HG03060 (cell line): Measurements from ENCODE around the gene ADGRF1.
"Not testable (repeated sequence)": the region's sequence is repeated elsewhere in the genome, so short reads cannot be mapped to it uniquely, and the experiment has no call there.

Source experiments
- ATAC-seq: cut with Tn5 transposase; IDR thresholded peaks from one replicate; pipeline ENCODE4 v1.9.1; 2021; ENCODE audit warnings: low read depth, moderate number of reproducible peaks; ENCODE audit not compliant: unreplicated experiment

The ADGRF1 gene

DNA sequence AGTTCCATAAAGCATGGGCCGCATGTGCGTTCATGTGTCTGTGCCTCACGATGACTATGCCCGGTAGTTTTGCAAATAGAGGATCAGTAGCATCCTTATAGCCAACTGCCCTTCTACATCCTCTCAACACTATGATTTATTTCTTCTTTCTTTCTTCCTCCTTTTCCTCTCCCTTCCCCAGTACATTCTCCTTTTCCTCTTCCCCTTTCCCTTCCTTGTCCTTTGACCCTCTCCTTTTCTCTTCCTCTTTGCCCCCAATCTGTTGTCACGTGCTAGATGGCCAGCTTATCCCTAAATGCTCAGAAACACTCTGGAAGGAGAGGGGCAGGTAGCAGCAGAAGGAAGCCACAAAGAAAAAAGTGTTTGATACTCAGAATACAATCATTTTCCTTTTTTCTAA, 20.2 kb upstream of the ADGRF1 start:
- ATAC-seq: no peak

DNA sequence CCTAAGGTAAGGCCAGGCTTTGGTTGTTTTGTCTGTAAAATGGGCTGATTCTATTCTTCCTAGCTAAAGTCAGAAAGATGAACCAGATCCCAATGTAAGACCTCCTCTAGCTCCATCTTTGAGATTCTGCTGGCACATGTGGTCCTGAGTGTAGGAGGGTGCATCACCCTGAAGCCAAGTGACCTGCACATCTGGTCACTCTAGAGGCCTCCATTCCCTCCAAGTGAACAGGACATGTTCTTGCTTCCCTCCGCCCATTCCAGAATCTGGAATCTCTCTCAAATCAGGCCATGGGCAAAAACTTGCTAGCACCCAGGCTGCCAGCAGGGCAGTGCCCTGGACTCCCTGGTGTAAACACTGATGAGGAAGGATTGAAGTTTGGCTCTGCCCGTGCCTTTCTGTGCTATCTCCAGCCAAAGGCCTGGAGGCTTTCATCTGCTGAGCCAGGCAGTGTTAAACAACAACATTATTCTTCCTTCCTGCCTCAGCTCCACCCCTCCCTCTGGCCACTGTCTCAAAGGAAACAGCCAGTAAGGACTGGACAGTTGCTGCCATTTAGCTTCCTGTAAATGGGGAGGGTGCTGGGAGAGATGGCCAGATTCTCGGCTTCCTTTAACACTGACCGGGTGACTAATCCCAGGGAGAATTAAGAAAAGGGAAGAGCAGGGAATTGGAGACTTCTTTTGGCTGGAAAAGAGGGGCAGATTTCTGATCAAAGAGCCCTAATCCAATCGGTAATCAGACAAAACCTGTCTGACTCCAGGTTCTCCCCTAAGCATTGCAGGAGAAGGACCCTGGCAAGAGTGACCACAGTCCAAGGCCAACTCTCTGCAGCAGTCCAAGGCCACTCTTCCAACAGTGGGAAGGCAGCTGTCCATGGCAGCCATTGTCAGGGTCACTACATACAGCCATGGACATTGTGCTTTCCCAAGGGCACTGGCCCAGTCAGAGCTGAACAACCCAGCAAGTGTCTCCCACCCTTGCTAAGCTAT, 19.5 kb upstream of the ADGRF1 start:
- no peak for ATAC-seq

DNA sequence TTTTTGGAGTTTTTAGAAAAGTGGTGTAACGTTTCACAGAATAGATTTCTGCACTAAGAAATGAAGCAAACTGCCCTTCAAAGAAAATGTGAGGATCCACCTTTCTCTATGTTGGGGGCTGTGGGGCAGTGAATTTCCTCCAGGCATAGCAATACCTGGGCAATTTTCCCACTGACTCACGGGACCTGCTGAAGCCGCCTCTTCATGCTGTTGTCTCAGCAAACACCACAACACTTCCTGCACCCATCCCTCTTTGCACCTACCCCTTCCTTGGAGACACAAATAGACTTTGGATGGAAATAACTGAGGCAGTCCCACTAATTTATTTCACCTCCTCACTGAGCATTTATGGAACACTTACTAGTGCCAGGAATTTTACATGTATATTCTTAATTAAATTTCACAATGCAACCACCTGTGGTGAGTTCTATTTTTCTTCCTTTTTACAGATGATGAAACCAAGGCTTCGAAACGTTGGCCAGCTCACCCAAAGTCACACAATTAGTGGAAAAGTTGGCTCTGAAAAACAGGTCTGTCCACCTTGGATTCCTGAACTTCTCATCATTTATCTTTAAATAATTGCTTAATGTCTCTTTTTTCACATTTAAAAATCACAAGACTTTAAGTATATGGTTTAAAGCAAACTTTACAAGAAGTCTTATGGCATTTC, 17.2 kb upstream of the ADGRF1 start:
- no peak for ATAC-seq

DNA sequence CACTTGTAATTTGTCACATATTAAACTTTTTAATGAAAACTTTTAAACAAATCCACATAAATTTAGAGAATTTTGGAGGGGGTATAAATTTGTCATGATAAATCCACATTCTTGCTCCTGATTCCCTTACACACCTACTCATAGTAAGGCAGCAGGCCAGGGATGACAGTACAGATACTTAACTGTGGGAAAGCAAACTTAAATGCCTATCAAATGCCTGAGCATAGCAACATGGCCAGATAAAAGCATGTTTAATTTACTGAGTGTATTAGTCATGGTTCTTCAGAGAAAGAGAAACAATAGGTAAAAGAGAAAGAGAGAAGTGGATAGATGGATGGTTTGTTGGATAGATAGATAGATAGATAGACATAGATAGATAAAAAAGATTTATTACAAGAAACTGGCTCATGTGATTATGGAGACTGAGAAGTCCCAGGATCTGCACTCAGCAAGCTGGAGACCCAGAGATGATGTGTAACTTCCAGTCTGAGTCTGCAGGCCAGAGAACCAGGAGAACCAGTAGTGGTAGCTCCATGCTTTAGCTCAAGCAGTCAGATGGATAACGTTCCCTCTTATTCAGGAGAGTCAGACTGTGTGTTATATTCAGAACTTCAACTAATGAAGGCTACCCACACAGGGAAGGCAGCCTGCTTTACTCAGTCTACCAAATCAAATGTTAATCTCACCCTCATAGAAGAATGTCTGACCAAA, 15.9 kb upstream of the ADGRF1 start:
- ATAC-seq: no peak

DNA sequence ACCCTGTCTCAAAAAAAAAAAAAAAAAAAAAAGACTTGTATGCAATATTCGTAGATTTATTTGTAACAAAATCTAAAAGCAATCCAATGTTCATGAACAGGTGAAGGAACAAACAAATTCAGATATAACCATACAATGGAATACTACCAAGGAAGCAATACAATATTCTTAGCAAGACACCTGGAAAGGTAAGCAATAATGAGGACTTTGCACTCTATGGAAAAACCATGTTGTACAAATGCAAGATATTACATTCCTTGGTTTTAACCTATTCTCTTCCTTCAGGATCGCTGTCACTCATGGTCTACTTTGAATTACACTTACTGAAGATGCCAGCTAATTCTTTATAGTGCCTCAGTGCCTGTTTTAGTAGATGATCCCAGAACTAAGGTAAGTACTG, 14.7 kb upstream of the ADGRF1 start:
- ATAC-seq: no peak

DNA sequence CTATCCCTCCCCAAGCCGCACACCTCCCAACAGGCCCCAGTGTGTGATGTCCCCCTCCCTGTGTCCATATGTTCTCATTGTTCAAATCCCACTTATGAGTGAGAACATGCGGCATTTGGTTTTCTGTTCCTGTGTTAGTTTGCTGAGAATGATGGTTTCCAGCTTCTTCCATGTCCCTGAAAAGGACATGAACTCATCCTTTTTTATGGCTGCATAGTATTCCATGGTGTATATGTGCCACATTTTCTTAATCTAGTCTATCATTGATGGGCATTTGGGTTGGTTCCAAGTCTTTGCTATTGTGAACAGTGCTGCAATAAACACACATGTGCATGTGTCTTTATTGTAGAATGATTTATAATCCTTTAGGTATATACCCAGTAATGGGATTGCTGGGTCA, 12.2 kb upstream of the ADGRF1 start:
- ATAC-seq: not testable (repeated sequence)

DNA sequence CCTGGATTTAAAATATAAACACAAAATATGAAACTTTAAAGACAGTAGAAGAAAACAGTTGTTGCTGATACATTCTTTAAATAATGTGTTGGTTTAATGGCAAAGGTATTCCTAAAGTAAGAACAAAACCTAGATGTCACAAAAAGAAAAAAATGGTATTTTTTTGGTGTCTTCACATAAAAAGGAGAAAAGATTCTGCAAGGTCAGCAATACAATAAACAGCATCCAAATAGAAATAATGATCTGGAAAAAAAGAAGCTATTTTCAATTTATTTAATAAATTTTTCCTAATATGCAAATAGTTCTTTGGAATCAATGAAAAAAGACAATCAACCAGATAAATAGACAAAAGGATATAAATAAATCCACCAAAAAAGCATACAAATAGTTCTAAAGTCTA, 6.5 kb upstream of the ADGRF1 start:
- ATAC-seq: no peak

DNA sequence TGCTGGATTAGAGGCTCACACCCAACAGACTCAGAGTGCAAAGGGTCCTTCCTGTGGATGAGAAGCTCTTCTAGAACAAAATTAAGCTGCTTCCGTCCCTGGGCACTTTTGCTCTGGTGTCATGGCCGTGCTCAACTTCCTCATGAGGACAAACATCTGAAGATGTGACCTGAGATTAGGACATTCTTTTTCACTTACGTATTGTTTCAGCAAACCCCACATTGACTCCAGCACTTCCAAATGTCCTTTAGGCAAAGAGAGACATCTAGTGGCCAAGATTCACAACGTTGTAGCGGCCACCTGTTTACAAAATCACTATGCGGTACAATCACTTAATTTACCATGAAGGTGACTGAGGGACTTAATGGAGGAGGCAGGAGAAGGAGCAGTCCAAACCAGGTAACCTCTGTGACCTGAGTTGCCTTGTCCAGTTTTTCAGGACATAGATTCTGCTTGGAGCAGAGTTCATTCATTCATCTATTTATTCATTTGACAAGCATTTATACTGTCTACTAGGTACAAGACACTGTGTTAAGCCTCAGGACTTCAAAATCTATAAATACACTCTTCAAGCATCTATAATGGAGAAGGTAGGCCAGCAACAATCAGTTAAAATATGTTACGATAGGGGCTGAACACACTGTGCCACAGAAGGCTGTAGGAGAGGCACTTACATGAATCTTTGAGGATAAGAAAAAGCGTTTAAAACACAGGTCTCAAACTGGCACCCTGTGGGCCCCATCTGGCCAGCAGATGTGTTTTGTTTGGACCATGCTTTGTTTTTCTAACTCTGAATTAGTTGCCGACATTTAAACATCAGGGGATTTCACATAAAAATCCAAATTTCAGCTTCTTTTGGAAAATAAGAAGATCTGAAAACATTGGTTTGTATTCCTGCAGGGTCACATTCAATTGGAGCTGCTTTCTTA, 5.6 kb upstream of the ADGRF1 start:
- ATAC-seq: peak; percentile 45

DNA sequence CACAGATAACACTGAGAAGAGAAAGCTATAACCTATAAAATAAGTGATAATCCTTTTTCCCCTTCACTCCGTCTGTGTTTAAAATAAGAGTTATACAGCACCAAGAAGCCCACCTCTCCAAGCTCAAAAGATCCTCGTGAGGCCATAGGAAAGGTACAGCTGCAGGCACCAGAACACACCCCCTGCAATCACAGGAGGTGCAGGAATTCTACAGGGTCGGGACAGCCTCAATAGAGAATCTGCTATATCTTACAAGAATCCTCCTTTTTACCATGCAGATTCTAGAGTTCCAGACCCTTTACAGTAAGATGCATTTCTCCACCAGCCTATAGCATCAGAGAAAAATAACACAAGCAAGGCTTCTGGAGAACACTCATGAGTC, 5.0 kb upstream of the ADGRF1 start:
- no peak for ATAC-seq

DNA sequence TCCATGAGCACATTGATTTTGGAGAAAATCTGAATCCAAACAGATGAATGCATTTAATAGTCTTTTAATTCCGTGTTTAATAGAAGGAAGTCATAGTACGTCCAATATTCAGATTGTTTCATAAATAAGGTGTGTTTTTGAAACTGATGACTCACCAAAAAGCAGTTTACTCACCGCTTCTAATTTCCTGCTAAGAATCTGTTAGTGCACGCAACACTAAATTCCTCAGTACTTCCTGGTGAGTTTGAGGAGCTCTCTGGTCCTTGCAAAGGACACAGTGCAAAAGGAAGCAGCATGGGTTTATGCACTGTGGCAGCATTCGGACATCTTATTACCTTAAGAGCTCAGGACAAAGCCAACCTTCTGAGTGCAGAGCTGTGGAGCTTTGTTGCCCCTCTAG, 2.3 kb upstream of the ADGRF1 start:
- ATAC-seq: no peak

DNA sequence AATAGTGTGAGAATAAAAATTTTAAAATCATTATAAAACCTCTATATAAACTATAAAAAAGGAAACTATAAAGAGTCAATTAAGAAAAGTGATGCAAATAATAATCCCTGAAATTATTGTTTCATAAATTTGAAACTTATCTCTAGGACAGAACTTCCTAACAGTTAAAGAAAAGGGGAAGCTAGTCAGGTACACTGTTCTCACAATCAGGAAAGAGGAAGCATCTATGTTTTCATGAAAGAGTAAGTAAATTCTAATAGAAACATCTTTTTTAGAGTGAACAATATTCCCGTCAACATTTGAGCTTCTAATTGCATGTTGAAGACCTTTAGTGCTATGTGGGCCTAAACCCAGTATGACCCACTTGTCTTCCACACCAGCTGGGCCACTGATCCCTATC, 1.2 kb upstream of the ADGRF1 start:
- ATAC-seq: no peak

DNA sequence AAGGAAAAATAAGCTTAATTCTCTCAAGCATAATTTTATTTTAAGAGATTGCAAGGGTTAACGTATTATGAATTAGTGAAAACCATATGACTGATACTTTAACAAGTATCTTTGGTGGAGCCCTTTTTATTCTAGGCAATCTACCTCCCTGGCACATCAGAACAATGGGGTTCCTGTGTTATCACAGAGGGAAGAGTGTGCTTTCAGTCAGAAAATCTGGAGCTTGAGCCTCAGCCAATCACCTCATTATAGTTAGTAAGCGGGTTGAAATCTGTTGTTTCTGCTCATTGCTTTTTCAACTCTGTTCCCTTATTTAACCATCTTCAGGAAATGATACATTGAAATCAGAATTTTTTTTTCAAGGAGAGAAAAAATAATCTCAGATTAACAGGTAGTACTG, 391 bp downstream of the ADGRF1 start:
- ATAC-seq: no peak

DNA sequence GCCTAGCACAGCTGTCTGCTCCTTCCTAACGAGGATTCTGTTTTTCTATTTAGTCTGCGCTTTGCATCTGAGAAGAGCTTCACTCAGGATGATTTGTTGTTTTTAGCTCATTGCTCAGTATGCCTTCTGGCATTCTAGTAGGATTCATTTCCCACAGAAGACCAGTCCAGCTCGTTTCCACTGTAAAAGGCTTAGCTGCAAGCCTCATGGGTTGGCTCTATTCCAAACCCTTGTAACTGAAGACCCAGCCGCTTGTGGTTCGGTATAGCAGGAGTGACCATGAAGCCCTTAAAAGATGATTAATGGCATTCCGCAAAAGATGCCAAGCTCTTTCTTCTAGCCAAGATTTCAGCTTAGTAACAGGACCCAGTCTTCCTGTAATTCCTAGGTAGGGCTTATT, 7.2 kb downstream of the ADGRF1 start:
- ATAC-seq: no peak

DNA sequence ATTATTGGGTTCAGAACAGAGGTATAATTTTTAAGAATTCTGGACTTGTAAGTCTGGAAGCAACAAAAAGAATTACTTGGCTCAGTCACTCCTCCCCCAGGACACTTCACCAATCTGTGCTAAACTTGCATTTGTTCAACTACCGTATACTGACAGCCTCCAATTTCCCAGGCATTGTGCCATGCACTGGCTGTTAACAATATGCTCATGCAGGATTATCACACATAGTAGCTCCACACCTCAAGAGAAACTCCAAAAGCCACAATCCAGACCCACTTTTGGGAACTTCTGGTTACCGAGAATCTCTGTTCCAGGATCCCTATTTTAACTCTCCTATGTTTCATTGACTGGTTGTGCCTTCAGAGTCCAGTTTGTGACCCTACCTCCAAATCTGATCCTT, 7.7 kb downstream of the ADGRF1 start:
- ATAC-seq: no peak

DNA sequence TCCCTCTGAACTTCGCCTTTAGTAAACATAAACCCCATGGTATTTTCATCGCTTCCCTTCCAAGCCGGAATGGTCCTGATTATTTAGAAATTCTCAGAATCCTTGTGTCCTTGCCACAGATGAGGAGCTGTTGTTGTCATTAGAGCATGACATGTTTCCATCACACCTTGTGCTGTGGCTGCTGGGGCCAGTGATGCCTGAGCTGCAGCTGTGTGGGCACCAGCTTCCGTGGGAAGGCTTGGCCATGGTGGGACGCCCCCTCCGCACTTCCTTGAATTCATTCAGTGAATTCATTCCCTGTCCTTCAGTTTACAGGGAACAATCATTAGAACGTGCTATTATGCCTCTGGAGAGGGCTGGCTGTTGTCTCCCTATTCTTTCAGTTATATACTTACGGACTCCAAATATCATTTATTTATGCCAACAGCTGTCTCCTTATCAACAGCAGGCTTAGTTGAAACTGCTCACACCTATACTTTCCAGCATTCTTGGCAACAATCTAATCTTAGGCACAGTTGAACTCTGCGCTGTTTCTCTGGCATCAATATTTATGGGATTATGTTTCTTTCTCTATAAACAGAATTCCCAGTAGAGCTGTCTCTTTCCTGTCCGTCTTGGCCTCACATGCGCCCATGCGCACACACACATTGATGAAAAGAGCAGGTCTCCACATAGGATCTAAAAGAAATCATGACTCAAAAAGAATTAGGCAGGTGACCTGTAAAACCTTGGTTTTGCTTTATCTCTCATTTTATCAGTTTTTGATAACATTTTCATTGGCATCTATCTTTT, 9.0 kb downstream of the ADGRF1 start:
- ATAC-seq: no peak

DNA sequence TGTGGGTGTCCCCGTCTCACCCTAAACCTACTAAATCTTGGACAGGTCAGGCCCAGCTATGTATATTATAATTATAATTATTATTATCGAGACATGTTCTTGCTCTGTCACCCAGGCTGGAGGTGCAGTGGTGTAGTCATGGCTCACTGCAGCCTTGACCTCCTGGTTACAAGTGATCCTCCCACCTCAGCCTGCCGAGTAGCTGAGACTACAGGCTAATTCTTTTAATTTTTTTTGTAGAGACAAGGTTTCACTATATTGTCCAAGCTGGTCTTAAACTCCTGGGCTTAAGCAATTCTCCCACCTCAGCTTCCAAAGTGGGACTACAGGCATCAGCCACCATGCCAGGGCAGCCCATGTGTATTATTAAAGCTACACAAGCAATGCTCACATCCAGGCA, 10.5 kb downstream of the ADGRF1 start:
- no peak for ATAC-seq

DNA sequence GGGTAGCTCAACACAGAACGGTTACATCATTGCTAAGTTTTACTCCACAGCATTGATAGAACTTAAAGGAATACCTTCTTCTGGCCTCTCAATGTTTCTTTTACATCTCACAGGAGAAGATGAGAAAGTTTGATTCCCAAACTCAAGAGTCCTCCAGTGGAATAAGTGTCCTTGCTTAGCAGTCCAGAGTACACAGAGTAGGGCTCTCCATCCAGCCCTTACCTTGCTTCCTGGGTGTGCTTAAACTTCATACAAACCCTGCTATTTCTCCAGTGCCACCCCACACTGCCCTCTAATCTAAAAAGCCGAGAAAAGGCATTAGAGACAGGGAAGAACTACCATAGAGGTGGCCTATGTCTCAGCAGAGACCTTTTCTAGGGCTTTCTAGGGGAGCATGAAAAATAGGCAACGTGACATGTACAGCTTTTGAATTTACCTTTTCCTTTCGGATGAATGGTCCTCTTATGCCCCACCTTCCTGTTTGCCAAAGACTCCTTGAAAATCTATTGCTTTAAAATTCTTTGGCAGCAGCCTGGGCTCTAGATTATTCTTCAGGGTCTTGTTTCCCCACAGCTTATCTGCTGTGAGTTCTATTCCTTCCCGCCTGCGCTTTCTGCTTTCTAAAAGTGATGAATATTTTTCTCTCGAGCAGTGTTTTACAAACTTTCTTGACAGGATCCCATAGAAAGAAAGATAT, 12.1 kb downstream of the ADGRF1 start:
- no peak for ATAC-seq

DNA sequence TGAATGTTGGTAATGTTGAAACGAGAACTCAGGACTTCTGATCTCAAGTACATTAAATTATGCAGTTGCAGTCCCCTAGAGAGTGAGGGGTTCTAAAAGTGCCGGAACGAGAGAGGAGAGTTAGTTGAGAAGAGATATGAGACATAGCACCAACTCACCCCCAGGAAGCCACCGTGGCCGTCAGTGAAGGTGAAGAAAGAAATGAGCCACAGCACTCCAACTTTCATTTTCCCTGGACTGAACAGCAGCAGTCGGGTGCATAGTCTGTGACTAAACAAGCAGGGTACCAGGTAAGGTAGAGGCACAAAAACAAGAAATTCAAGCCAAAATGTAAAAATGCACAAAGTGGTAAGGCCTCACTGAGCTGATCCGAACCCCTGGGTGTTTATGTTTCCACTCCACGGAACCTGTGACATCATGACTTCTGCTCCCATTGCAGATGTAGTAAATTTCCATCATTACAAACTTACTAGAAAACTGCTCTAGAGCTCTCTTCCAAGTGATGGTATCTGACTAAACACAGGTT, 13.2 kb downstream of the ADGRF1 start:
- no peak for ATAC-seq

DNA sequence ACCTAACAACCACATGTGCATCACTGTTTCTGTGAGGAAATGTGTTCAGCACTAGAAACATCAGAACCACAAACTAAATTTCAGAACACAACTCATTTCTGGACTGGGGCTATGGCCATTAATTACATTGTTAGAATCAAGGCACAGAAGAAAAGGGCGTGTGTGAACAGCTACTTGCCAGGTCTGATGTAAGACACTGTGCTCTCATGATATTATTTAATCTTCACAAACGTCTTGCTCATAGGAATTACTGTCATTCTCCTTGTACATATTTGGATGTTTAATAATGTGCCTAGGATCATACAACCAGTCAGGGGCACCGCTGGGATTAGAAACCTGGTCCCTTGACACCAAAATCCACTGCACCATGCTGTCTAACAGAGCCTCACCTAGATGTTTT, 14.8 kb downstream of the ADGRF1 start:
- ATAC-seq: no peak
